HUES48 (cell line): ENCODE measurements around the gene FAM83C.

Experiments used
- H3K27ac ChIP-seq: one replicate; pipeline ENCODE4 v1.7.0; 2013; ENCODE audit warnings: low read depth, low read length, inconsistent platforms
- H3K27me3 ChIP-seq: 2 replicates; pipeline ENCODE4 v1.6.1; 2013; ENCODE audit warnings: mild to moderate bottlenecking, low read length; ENCODE audit not compliant: control insufficient read depth, insufficient read depth
- H3K36me3 ChIP-seq: 2 replicates; pipeline ENCODE4 v1.6.1; 2013; ENCODE audit warnings: low read length; ENCODE audit not compliant: control insufficient read depth, insufficient read depth
- H3K4me1 ChIP-seq: 2 replicates; pipeline ENCODE4 v1.6.1; 2013; ENCODE audit warnings: mild to moderate bottlenecking, low read length; ENCODE audit not compliant: control insufficient read depth, insufficient read depth
- H3K4me3 ChIP-seq: 2 replicates; pipeline ENCODE4 v1.5.1; 2013; ENCODE audit warnings: mild to moderate bottlenecking, low read depth, low read length
- H3K9ac ChIP-seq: 2 replicates; pipeline ENCODE4 v1.6.1; 2013; ENCODE audit warnings: mild to moderate bottlenecking, low read depth, low read length, moderate library complexity
- H3K9me3 ChIP-seq: 2 replicates; pipeline ENCODE4 v1.6.1; 2013; ENCODE audit warnings: low read length; ENCODE audit not compliant: control insufficient read depth, insufficient read depth

FAM83C gene

GRCh38 chr20:35328095-35328685 is 36.0 kb upstream of the FAM83C start:
- Histone ChIP-seq H3K4me1 (peaks cover 5% of the 10 kb centered on the region), H3K36me3 (no peaks in the 10 kb centered on the region), H3K9ac (no peak overlapping the region), H3K27me3 (no peaks in the 10 kb centered on the region), H3K27ac (no peak overlapping the region), H3K9me3 (no peaks in the 10 kb centered on the region), H3K4me3 (no peak overlapping the region)

DNA sequence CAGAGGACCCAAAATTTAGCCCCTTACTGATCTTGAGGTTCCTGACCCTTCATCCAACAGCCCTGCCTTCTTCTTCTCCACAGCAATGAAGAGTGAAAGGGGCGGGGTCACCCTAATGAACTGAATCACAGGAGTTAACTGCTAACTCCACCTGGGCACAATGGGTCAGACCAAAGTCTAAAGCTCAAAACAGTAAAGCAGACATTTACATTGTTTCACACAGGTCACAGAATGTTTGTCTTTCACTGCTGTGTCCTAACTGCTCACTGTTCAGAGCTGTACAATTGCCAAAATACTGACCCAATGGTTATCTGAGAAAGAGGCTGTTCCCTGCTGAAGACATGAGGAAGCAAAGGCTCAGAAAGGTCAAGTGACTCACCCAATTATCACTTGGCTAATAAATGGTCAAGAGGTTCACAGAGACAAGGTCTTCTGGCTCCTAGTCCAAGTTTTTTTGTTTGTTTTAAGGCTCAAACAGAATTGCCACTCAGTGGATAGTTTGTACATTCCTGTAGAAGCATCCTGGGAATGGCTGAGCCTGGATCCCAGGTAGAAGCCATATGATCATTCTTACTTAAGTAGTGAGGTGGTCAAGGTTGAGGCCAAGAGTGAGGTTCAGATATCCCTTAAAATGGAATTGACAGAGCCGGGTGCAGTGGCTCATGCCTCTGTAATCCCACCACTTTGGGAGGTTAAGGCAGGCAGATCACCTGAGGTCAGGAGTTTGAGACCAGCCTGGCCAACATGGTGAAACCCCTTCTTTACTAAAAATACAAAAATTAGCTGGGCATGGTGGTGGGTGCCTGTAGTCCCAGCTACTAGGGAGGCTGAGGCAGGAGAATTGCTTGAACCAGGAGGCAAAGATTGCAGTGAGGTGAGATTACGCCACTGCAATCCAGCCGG is 35.1 kb upstream of the FAM83C start:
- Histone ChIP-seq H3K9ac (no peak overlapping the region), H3K36me3 (no peaks in the 10 kb centered on the region), H3K4me3 (no peak overlapping the region), H3K4me1 (peaks cover 5% of the 10 kb centered on the region), H3K27me3 (no peaks in the 10 kb centered on the region), H3K27ac (no peak overlapping the region), H3K9me3 (no peaks in the 10 kb centered on the region)

DNA sequence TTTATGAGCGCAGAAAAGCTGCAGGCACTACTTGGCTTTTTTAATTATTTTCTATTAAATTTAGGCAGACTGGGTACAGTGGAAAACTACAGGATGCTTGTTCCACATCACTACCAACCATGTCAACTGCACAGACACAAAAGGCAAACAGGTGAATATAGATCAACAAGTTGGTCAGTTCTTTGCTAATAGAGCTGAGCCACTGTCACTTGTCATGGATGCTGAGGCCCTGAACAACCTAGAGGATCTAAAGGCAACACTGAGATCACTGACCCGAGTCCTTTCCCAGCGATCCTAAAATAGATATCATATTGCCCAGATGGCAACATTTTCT is 34.5 kb upstream of the FAM83C start:
- Histone ChIP-seq H3K4me3 (no peak overlapping the region), H3K36me3 (no peaks in the 10 kb centered on the region), H3K9me3 (no peaks in the 10 kb centered on the region), H3K9ac (no peak overlapping the region), H3K27ac (no peak overlapping the region), H3K4me1 (peaks cover 5% of the 10 kb centered on the region), H3K27me3 (no peaks in the 10 kb centered on the region)

DNA sequence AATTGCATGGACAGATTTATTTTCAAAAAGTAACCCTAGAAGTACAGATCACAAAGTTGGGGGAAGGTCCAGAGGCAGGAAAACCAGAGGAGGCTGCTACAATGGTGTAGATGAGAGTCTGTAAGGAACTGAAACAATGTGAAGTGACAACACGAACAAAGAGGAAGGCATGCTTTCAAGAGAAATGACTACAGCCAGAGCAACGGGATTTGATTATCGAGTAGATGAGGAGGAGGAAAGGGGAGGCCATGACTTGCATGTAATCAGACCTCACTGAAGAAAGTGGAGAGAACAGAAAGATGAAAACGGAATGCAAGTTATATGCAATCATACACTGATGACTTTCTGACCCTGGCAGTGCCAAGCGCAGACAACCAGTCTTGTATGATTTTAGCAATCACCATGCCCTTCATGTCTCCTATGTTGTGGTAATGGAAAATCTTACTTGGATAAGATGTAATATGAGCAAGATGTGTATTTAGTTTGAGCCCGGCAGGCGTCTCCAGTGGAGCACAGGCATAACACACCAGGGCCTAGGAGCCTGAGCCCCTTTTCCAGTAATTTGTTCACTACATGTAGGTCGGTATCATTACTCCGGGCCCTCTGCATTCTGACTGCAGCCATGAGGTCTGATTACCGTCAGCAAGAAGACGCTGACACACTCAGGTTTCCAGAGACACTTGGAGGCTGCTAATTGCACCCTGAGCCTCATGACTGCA is 34.0 kb upstream of the FAM83C start:
- Histone ChIP-seq H3K9me3 (no peaks in the 10 kb centered on the region), H3K4me1 (peaks cover 5% of the 10 kb centered on the region), H3K4me3 (no peak overlapping the region), H3K36me3 (no peaks in the 10 kb centered on the region), H3K9ac (no peak overlapping the region), H3K27ac (no peak overlapping the region), H3K27me3 (no peaks in the 10 kb centered on the region)

GRCh38 chr20:35325401-35325800 is 33.2 kb upstream of the FAM83C start:
- Histone ChIP-seq H3K27ac (no peak overlapping the region), H3K9ac (no peak overlapping the region), H3K36me3 (no peaks in the 10 kb centered on the region), H3K4me1 (peaks cover 12% of the 10 kb centered on the region), H3K27me3 (no peaks in the 10 kb centered on the region), H3K9me3 (no peaks in the 10 kb centered on the region), H3K4me3 (no peak overlapping the region)

DNA sequence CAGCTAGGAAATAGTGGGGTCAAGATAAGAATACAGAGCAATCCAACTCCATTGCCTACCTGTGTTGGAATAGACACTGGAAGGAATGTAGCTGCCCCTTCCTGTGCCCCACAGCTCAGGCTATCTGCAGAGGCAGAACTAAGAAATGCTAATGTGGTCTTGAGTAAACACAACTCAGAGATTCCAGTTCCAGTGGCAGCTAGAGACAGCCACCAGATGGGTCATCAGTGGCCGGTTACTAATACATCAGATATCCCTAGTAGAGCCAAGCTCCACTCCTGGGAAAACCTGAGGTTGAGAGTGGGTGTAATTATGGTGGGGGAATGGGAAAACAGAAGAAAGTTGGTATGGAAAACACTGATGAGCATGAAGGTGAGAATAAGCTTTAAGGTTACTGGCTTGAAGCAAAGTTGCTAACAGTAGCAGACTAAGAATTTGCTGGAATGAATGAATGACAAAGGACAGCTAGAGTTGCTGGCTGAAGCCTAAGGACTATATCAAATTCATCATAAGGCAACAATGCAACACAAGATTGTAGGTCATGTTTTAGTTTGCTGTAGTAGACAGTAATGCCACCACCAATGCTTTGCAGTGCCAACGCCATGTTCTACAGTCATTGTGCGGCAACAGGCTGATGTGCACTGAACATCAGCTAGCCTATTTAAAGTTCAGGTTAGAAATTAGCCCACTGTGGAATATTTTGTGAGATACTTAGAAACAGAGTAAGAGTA is 28.3 kb upstream of the FAM83C start:
- H3K36me3 ChIP-seq: 0 out of 2 replicates have a peak, but pooled peaks cover 4% of the 10 kb centered on the region
- no peak overlapping the region for H3K4me3 ChIP-seq
- H3K9ac ChIP-seq: no peak overlapping the region
- H3K4me1 ChIP-seq: peaks cover 17% of the 10 kb centered on the region
- H3K27me3 ChIP-seq: no peaks in the 10 kb centered on the region
- no peaks in the 10 kb centered on the region for H3K9me3 ChIP-seq
- H3K27ac ChIP-seq: no peak overlapping the region

DNA sequence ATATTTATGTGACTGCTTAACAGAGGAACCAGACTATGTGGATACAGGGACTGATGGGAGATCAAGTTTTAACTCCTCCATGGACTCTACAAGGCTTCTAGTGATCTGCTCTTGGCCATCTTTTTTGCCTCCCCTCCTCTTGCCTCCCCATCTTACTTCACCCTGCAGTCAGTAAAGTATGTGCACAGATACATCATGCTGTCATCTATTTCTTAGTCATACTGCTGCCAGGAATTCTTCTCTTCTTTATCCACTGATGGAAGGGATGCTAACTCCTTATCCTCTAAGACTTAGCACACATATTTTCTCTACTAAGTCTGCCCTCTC is 27.6 kb upstream of the FAM83C start:
- 0 out of 2 replicates have a peak, but pooled peaks cover 4% of the 10 kb centered on the region for H3K36me3 ChIP-seq
- H3K9ac ChIP-seq: no peak overlapping the region
- H3K4me3 ChIP-seq: no peak overlapping the region
- H3K9me3 ChIP-seq: no peaks in the 10 kb centered on the region
- peaks cover 22% of the 10 kb centered on the region for H3K4me1 ChIP-seq
- no peaks in the 10 kb centered on the region for H3K27me3 ChIP-seq
- H3K27ac ChIP-seq: no peak overlapping the region

GRCh38 chr20:35319192-35319870 is 27.1 kb upstream of the FAM83C start:
- Histone ChIP-seq H3K4me3 (no peak overlapping the region), H3K27me3 (no peaks in the 10 kb centered on the region), H3K9ac (no peak overlapping the region), H3K9me3 (no peaks in the 10 kb centered on the region), H3K4me1 (peaks cover 23% of the 10 kb centered on the region), H3K27ac (no peak overlapping the region), H3K36me3 (0 out of 2 replicates have a peak, but pooled peaks cover 4% of the 10 kb centered on the region)

DNA sequence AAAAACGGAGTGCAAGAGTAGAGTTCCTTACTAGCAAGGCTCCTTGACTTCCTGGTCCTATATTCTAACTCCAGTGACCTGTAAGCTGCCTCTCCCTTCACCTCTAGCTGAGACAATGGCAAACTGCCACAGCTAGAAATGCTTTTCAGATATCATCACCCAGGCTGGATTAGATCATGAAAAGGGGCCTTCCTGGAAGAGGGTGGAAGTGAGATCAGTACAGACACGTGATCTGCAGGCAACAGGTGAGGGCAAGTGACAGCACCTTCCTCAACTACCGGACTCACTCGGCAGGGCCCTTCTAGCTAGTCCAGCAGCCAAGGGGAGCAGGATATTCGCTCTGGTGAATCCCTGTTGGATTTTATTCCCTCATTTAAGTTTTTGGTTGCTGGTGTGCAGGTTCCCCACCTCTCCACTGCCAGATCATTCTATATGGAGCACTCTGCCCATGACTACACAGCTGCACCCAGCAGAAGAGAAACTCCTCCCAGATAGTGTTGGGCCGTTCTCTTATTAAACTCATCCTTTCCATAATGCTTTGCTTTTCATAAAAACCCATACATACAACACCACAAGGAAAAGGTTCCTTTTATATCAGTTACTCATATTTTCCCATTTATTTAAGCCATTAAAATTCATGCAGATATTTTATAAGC is 26.4 kb upstream of the FAM83C start:
- 0 out of 2 replicates have a peak, but pooled peaks cover 4% of the 10 kb centered on the region for H3K36me3 ChIP-seq
- peaks cover 23% of the 10 kb centered on the region for H3K4me1 ChIP-seq
- H3K27ac ChIP-seq: no peak overlapping the region
- H3K4me3 ChIP-seq: no peak overlapping the region
- H3K9ac ChIP-seq: no peak overlapping the region; the same call in 1 of the 2 replicates
- H3K9me3 ChIP-seq: no peaks in the 10 kb centered on the region
- no peaks in the 10 kb centered on the region for H3K27me3 ChIP-seq
